Suprapubic skin (tissue), 4 donors: ENCODE data around the gene HINT1. TPM values are rescaled to one million over a fixed set of nuclear protein-coding genes. Genes with fewer than 3 reads are reported as not detected.
"Not testable (repeated sequence)": the region's sequence is repeated elsewhere in the genome, so short reads cannot be mapped to it uniquely, and the experiment has no call there.

Source experiments
- DNase-seq, 2 donors: peaks; one replicate each; pipeline ENCODE4 v3.0.0-alpha.2; 2019; ENCODE audit warnings: low spot score in 2 of 2
- H3K27ac ChIP-seq: fragments of 200-600 bp; sonication (generic); one replicate; pipeline ENCODE4 v1.5.1; 2019
- H3K27me3 ChIP-seq: fragments of 200-600 bp; sonication (generic); one replicate; pipeline ENCODE4 v1.5.1; 2019
- H3K36me3 ChIP-seq: fragments of 200-600 bp; sonication (generic); one replicate; pipeline ENCODE4 v1.5.1; 2019
- H3K4me1 ChIP-seq: fragments of 200-600 bp; sonication (generic); one replicate; pipeline ENCODE4 v1.5.1; 2019
- H3K4me3 ChIP-seq: fragments of 200-600 bp; sonication (generic); one replicate; pipeline ENCODE4 v1.5.1; 2019; ENCODE audit warnings: mild to moderate bottlenecking
- H3K9me3 ChIP-seq: fragments of 200-600 bp; sonication (generic); one replicate; pipeline ENCODE4 v1.5.1; 2019
- CTCF ChIP-seq, 2 donors: fragments of 200-600 bp in 1 of 2; fragments of 450-650 bp in 1 of 2; sonication (generic) in 1 of 2; IDR thresholded peaks; one replicate each; pipeline ENCODE4 v1.5.1; 2016 to 2019; ENCODE audit warnings: antibody characterized with exemption in 2 of 2, mild to moderate bottlenecking in 1 of 2, moderate library complexity in 1 of 2
- EP300 ChIP-seq: sonication (generic); formaldehyde crosslinking; IDR thresholded peaks from one replicate; pipeline ENCODE4 v1.6.1; 2017; ENCODE audit warnings: antibody characterized with exemption
- POLR2A ChIP-seq, 2 donors: fragments of 450-650 bp; IDR thresholded peaks; one replicate each; pipeline ENCODE4 v1.6.1; 2017; ENCODE audit warnings: antibody characterized with exemption in 2 of 2, mild to moderate bottlenecking in 2 of 2, moderate library complexity in 2 of 2
- POLR2AphosphoS5 ChIP-seq, 3 donors: sonication (generic); formaldehyde crosslinking; IDR thresholded peaks; one replicate each; pipeline ENCODE4 v1.6.1; 2017; ENCODE audit warnings: antibody characterized with exemption in 3 of 3
- WGBS: methylation state at CpG from one replicate; pipeline ENCODE4 v1.1.5; 2018; 5-methylcytosine and 5-hydroxymethylcytosine counted together
- total RNA-seq, 4 donors: library from RNA; depleted of rRNA; stranded (reverse); fragments of >200 nt; gene quantifications; one replicate each; pipeline ENCODE4 v1.1.0, GENCODE V29; 2016

Gene HINT1
- total RNA-seq, 4 donors from 2014 or later: 150 to 239 (median 206) TPM

- no peaks in the 10 kb centered on the region for H3K27me3 ChIP-seq
- no peak overlapping the region for H3K27ac ChIP-seq
- no peaks in the 10 kb centered on the region for H3K4me1 ChIP-seq
- DNase-seq: no peak
- TF ChIP-seq POLR2AphosphoS5 (IDR thresholded peaks at IDR 0.05) (no peak), POLR2A (IDR thresholded peaks at IDR 0.05) (no peak), CTCF (IDR thresholded peaks at IDR 0.05) (no peak), EP300 (no peak)
- no peaks in the 10 kb centered on the region for H3K9me3 ChIP-seq
- H3K36me3 ChIP-seq: no peaks in the 10 kb centered on the region
- H3K4me3 ChIP-seq: no peak overlapping the region
Measured at GRCh38 chr5:131147258-131147657, 17.8 kb downstream of the HINT1 start.

GRCh38 chr5:131142970-131143617 is 22.0 kb downstream of the HINT1 start:
- DNase-seq: no peak
- Histone ChIP-seq H3K27ac (no peak overlapping the region), H3K4me3 (no peak overlapping the region), H3K27me3 (no peaks in the 10 kb centered on the region), H3K4me1 (no peaks in the 10 kb centered on the region), H3K36me3 (no peaks in the 10 kb centered on the region), H3K9me3 (no peaks in the 10 kb centered on the region)
- 61% methylated on average over 3 of the region's 3 CpGs for WGBS
- TF ChIP-seq POLR2AphosphoS5 (IDR thresholded peaks at IDR 0.05) (no peak), CTCF (IDR thresholded peaks at IDR 0.05) (no peak), EP300 (no peak), POLR2A (IDR thresholded peaks at IDR 0.05) (no peak)

GRCh38 chr5:131139321-131139720 is 25.7 kb downstream of the HINT1 start:
- no peaks in the 10 kb centered on the region for H3K4me1 ChIP-seq
- H3K4me3 ChIP-seq: no peak overlapping the region
- H3K27me3 ChIP-seq: no peaks in the 10 kb centered on the region
- H3K36me3 ChIP-seq: no peaks in the 10 kb centered on the region
- no peak for DNase-seq
- no peak overlapping the region for H3K27ac ChIP-seq
- 96% methylated on average over 2 of the region's 2 CpGs for WGBS
- no peak for TF ChIP-seq POLR2AphosphoS5 (IDR thresholded peaks at IDR 0.05)
- TF ChIP-seq POLR2A (IDR thresholded peaks at IDR 0.05): no peak
- TF ChIP-seq CTCF (IDR thresholded peaks at IDR 0.05): no peak
- TF ChIP-seq EP300: no peak
- no peaks in the 10 kb centered on the region for H3K9me3 ChIP-seq

- 84% methylated on average over 5 of the region's 5 CpGs for WGBS
- H3K27ac ChIP-seq, H3K9me3 ChIP-seq, H3K27me3 ChIP-seq, H3K4me1 ChIP-seq, H3K4me3 ChIP-seq, DNase-seq, H3K36me3 ChIP-seq: not testable (repeated sequence)
Measured at GRCh38 chr5:131138406-131138805, 26.6 kb downstream of the HINT1 start.

- H3K4me1 ChIP-seq, H3K27ac ChIP-seq, H3K27me3 ChIP-seq, H3K4me3 ChIP-seq, H3K9me3 ChIP-seq, H3K36me3 ChIP-seq, DNase-seq: not testable (repeated sequence)
- WGBS: 94% methylated on average over 2 of the region's 2 CpGs
Measured at GRCh38 chr5:131133091-131133490, 32.0 kb downstream of the HINT1 start.

GRCh38 chr5:131129306-131129705 is 35.8 kb downstream of the HINT1 start:
- WGBS: 91% methylated on average over 4 of the region's 4 CpGs
- Histone ChIP-seq H3K27me3 (no peaks in the 10 kb centered on the region), H3K4me3 (no peak overlapping the region), H3K9me3 (no peaks in the 10 kb centered on the region), H3K27ac (no peak overlapping the region), H3K36me3 (no peaks in the 10 kb centered on the region), H3K4me1 (no peaks in the 10 kb centered on the region)
- DNase-seq: no peak
- TF ChIP-seq POLR2A (IDR thresholded peaks at IDR 0.05) (no peak), POLR2AphosphoS5 (IDR thresholded peaks at IDR 0.05) (no peak), EP300 (no peak), CTCF (IDR thresholded peaks at IDR 0.05) (no peak)

- H3K27ac ChIP-seq, DNase-seq, H3K4me1 ChIP-seq, H3K27me3 ChIP-seq, H3K9me3 ChIP-seq, H3K4me3 ChIP-seq, H3K36me3 ChIP-seq: not testable (repeated sequence)
- 100% methylated on average over 2 of the region's 2 CpGs for WGBS
Measured at GRCh38 chr5:131127244-131127643, 37.8 kb downstream of the HINT1 start.
